Left hindlimb (tissue), 1 donor: ENCODE measurements around the gene CYP1B1.
A peak's percentile ranks its signal among the peaks of the same experiment; 100 is the strongest.
"Not testable (repeated sequence)": the region's sequence is repeated elsewhere in the genome, so short reads cannot be mapped to it uniquely, and the experiment has no call there.

ENCODE experiments used
- DNase-seq: peaks from one replicate; pipeline ENCODE4 v3.0.0-alpha.2; 2018

The CYP1B1 gene

GRCh38 chr2:38075507-38076151 is at the start of gene CYP1B1:
Gene CYP1B1, minus strand, starts transcription at chr2:38076151. Its CDS starts 763 bp downstream, at chr2:38075388.
- DNase-seq: peak; percentile 48

- DNase-seq: no peak
Observed at GRCh38 chr2:38125007-38125406, 49.1 kb upstream of the CYP1B1 start.

GRCh38 chr2:38123911-38124310 is 48.0 kb upstream of the CYP1B1 start:
- DNase-seq: no peak

GRCh38 chr2:38122344-38122743 is 46.4 kb upstream of the CYP1B1 start:
- DNase-seq: peak; percentile 74

GRCh38 chr2:38121481-38121880 is 45.5 kb upstream of the CYP1B1 start:
- DNase-seq: no peak

GRCh38 chr2:38120829-38121228 is 44.9 kb upstream of the CYP1B1 start:
- DNase-seq: no peak

- DNase-seq: no peak
Observed at GRCh38 chr2:38120264-38120592, 44.3 kb upstream of the CYP1B1 start.

GRCh38 chr2:38116762-38117161 is 40.8 kb upstream of the CYP1B1 start:
- no peak for DNase-seq

GRCh38 chr2:38115216-38116032 is 39.5 kb upstream of the CYP1B1 start:
- peak; percentile 78 for DNase-seq

GRCh38 chr2:38113981-38114708 is 38.2 kb upstream of the CYP1B1 start:
- no peak for DNase-seq

GRCh38 chr2:38113051-38113450 is 37.1 kb upstream of the CYP1B1 start:
- no peak for DNase-seq

- DNase-seq: not testable (repeated sequence)
Observed at GRCh38 chr2:38111350-38111749, 35.4 kb upstream of the CYP1B1 start.

- no peak for DNase-seq
Observed at GRCh38 chr2:38109732-38110181, 33.8 kb upstream of the CYP1B1 start.

GRCh38 chr2:38108907-38109731 is 33.2 kb upstream of the CYP1B1 start:
- DNase-seq: no peak

GRCh38 chr2:38107738-38108410 is 31.9 kb upstream of the CYP1B1 start:
- no peak for DNase-seq

- DNase-seq: no peak
Observed at GRCh38 chr2:38106405-38107094, 30.6 kb upstream of the CYP1B1 start.

- no peak for DNase-seq
Observed at GRCh38 chr2:38105922-38106321, 30.0 kb upstream of the CYP1B1 start.

- no peak for DNase-seq
Observed at GRCh38 chr2:38104598-38104997, 28.6 kb upstream of the CYP1B1 start.

- DNase-seq: no peak
Observed at GRCh38 chr2:38100328-38100727, 24.4 kb upstream of the CYP1B1 start.

- no peak for DNase-seq
Observed at GRCh38 chr2:38099099-38100028, 23.4 kb upstream of the CYP1B1 start.
